ENCODE measurements around the gene TEX52. TPM values are rescaled to one million over a fixed set of nuclear protein-coding genes. Genes with fewer than 3 reads are reported as not detected.

Gene TEX52
- total RNA-seq, 2 donors from 2014 or later = 0.22 to 0.29 TPM

GRCh38 chr12:2820432-2820831 is 36.4 kb downstream of the TEX52 start:
- Mint-ChIP-seq H3K27ac (peak overlapping the region; percentile 35), H3K36me3 (ENCODE audit: low read depth) (peaks cover 69% of the 10 kb centered on the region), H3K9me3 (no peaks in the 10 kb centered on the region), H3K4me1 (peaks cover 27% of the 10 kb centered on the region), H3K27me3 (ENCODE audit: insufficient read depth) (no peaks in the 10 kb centered on the region), H3K4me3 (no peak overlapping the region)
- Histone ChIP-seq H3K9ac (ENCODE audit: extremely low read depth, low read length, poor library complexity, severe bottlenecking) (no peak overlapping the region), H3K27ac (ENCODE audit: low read depth, low read length) (no peak overlapping the region), H3K36me3 (ENCODE audit: control insufficient read depth, insufficient read depth, low read length) (peaks cover 57% of the 10 kb centered on the region), H3K4me1 (ENCODE audit: control insufficient read depth, insufficient read depth, low read length) (peaks cover 6% of the 10 kb centered on the region), H3K27me3 (ENCODE audit: control insufficient read depth, insufficient read depth, low read length, poor library complexity, severe bottlenecking) (no peaks in the 10 kb centered on the region), H3K9me3 (ENCODE audit: control insufficient read depth, low read length) (no peaks in the 10 kb centered on the region), H3K4me3 (ENCODE audit: low read length) (no peak overlapping the region)
- WGBS, 2 experiments (ENCODE audit: insufficient coverage in 1 of 2, insufficient read length in 1 of 2) = 69 to 75% methylated on average over 4 to 6 of the region's 9 CpGs
- TF ChIP-seq CTCF (conservative IDR thresholded peaks at IDR 0.05) = no peak
- DNase-seq = peak; percentile 73

GRCh38 chr12:2819810-2820209 is 37.0 kb downstream of the TEX52 start:
- no peak for TF ChIP-seq CTCF (conservative IDR thresholded peaks at IDR 0.05)
- no peak overlapping the region for H3K9ac ChIP-seq (ENCODE audit: extremely low read depth, low read length, poor library complexity, severe bottlenecking)
- H3K4me1 ChIP-seq (ENCODE audit: control insufficient read depth, insufficient read depth, low read length) = no peaks in the 10 kb centered on the region
- H3K27ac Mint-ChIP-seq = peak overlapping the region; percentile 35
- 96% methylated on average over 15 of the region's 15 CpGs for WGBS, 2 experiments (ENCODE audit: insufficient coverage in 1 of 2, insufficient read length in 1 of 2)
- peaks cover 74% of the 10 kb centered on the region for H3K36me3 Mint-ChIP-seq (ENCODE audit: low read depth)
- H3K27me3 ChIP-seq (ENCODE audit: control insufficient read depth, insufficient read depth, low read length, poor library complexity, severe bottlenecking) = no peaks in the 10 kb centered on the region
- H3K9me3 ChIP-seq (ENCODE audit: control insufficient read depth, low read length) = no peaks in the 10 kb centered on the region
- H3K36me3 ChIP-seq (ENCODE audit: control insufficient read depth, insufficient read depth, low read length) = peaks cover 55% of the 10 kb centered on the region
- no peaks in the 10 kb centered on the region for H3K27me3 Mint-ChIP-seq (ENCODE audit: insufficient read depth)
- no peak for DNase-seq
- no peaks in the 10 kb centered on the region for H3K9me3 Mint-ChIP-seq
- no peak overlapping the region for H3K27ac ChIP-seq (ENCODE audit: low read depth, low read length)
- H3K4me3 ChIP-seq (ENCODE audit: low read length) = no peak overlapping the region
- peaks cover 21% of the 10 kb centered on the region for H3K4me1 Mint-ChIP-seq
- H3K4me3 Mint-ChIP-seq = no peak overlapping the region

- Histone ChIP-seq H3K4me1 (ENCODE audit: control insufficient read depth, insufficient read depth, low read length) (no peaks in the 10 kb centered on the region), H3K9ac (ENCODE audit: extremely low read depth, low read length, poor library complexity, severe bottlenecking) (peak overlapping the region; percentile 98), H3K9me3 (ENCODE audit: control insufficient read depth, low read length) (no peaks in the 10 kb centered on the region), H3K4me3 (ENCODE audit: low read length) (peak overlapping the region; percentile 97), H3K27ac (ENCODE audit: low read depth, low read length) (peak overlapping the region; percentile 95), H3K36me3 (ENCODE audit: control insufficient read depth, insufficient read depth, low read length) (peaks cover 15% of the 10 kb centered on the region), H3K27me3 (ENCODE audit: control insufficient read depth, insufficient read depth, low read length, poor library complexity, severe bottlenecking) (no peaks in the 10 kb centered on the region)
- Mint-ChIP-seq H3K9me3 (no peaks in the 10 kb centered on the region), H3K4me3 (peak overlapping the region; percentile 92), H3K4me1 (peaks cover 14% of the 10 kb centered on the region), H3K27me3 (ENCODE audit: insufficient read depth) (no peaks in the 10 kb centered on the region), H3K36me3 (ENCODE audit: low read depth) (peaks cover 33% of the 10 kb centered on the region), H3K27ac (peak overlapping the region; percentile 100)
- peak; percentile 98 for TF ChIP-seq CTCF (conservative IDR thresholded peaks at IDR 0.05)
- peak; percentile 83 for DNase-seq
- WGBS, 2 experiments (ENCODE audit: insufficient coverage in 1 of 2, insufficient read length in 1 of 2) = 25 to 40% methylated on average over 5 to 9 of the region's 10 CpGs
These were observed 43.3 kb downstream of the TEX52 start for GRCh38 chr12:2813214-2814185.

Measured in endodermal cell (in vitro differentiated cells).